ENCODE data around the gene ZNF80. TPM values are rescaled to one million over a fixed set of nuclear protein-coding genes. Genes with fewer than 3 reads are reported as not detected.
"Not testable (repeated sequence)": the region's sequence is repeated elsewhere in the genome, so short reads cannot be mapped to it uniquely, and the experiment has no call there.

Gene ZNF80
- polyA plus RNA-seq (ENCODE audit: insufficient read length): 0.09 TPM

GRCh38 chr3:114237478-114237877, at the start of gene ZNF80:
ZNF80 (minus strand) TSS chr3:114237578; CDS start chr3:114237074, 504 bp downstream.
- not testable (repeated sequence) for DNase-seq

- DNase-seq: no peak
Measured at GRCh38 chr3:114286266-114286665, 48.9 kb upstream of the ZNF80 start.

GRCh38 chr3:114285648-114286230, 48.4 kb upstream of the ZNF80 start:
- no peak for DNase-seq

DNA sequence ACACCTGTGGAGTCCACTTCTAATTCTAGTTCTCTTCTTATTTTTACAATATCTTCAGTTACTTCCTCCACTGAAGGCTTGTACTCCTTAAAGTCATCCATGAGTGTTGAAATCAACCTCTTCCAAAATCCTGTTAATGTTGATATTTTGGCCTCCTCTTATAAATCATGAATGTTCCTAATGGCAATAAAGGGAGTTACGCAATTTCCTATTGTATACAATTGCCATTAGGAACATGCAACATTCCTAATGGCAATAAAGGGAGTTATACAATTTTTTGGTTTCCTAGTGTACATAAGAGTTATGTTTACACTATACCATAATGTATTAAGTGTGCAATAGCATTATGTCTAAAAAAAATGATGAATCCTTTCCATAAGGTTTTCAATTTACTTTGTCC, 47.3 kb upstream of the ZNF80 start:
- DNase-seq: no peak

DNA sequence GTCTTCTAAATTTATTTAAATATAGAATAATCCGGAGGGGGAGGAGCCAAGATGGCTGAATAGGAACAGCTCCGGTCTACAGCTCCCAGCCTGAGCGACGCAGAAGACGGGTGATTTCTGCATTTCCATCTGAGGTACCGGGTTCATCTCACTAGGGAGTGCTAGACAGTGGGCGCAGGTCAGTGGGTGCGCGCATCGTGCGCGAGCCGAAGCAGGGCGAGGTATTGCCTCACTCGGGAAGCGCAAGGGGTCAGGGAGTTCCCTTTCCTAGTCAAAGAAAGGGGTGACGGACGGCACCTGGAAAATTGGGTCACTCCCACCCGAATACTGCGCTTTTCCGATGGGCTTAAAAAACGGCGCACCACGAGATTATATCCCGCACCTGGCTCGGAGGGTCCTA, 39.5 kb upstream of the ZNF80 start:
- DNase-seq: not testable (repeated sequence)

GRCh38 chr3:114274929-114275328, 37.6 kb upstream of the ZNF80 start:
- no peak for DNase-seq

GRCh38 chr3:114272271-114272670, 34.9 kb upstream of the ZNF80 start:
- DNase-seq: no peak

DNA sequence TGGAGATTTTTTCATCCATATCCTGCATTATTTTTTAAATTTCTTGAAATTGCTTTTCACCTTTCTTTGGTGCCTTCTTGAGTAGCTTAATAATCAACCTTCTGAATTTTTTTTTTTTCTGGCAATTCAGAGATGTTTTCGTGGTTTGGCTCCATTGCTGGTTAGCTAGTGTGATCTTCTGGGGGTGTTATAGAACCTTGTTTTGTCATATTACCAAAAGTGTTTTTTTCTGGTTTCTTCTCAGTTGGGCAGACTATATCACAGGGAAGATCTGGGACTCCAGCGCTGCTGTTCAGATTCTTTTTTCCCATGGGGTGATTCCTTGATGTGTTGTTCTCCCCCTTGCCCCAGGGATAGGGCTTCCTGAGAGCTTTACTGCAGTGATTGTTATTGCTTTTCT, 32.6 kb upstream of the ZNF80 start:
- no peak for DNase-seq

DNA sequence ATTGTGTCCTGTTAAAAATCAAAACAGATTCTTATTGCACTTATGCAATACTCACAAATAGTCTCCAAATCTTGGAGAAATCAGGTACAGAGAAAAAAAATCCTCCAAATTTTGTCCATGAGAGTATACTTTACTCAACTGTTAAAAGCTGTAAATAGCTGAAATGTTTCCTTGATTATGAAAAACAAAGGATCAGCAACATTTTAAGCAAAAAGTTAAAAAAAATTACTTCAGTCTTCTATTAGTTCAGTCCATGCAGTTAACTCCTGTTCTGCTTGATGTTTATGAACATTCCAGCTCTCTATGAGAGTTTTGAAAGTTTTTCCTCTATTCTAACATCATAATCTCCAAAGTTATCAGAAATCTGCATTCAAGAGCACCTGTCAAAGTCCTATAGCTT, 22.8 kb upstream of the ZNF80 start:
- DNase-seq: no peak

DNA sequence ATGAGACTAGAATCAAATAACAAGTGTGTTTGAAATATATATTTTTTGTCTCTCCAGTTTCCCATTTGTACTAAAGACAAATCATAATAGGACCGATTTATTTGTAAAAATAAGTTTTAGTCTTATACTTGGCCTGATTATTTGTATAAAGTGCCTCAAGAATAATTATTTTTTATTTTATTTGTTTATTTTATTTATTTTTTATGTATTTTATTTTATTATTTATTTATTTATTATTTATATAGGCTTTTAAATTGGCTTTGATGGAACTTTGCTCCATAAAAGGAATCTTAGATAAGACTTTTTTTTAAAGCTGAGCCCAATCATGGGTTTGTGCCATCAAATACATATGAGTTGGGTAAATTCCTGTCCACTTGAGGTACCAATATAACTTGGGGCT, 22.2 kb upstream of the ZNF80 start:
- no peak for DNase-seq

GRCh38 chr3:114253505-114253904, 16.1 kb upstream of the ZNF80 start:
- DNase-seq: no peak

DNA sequence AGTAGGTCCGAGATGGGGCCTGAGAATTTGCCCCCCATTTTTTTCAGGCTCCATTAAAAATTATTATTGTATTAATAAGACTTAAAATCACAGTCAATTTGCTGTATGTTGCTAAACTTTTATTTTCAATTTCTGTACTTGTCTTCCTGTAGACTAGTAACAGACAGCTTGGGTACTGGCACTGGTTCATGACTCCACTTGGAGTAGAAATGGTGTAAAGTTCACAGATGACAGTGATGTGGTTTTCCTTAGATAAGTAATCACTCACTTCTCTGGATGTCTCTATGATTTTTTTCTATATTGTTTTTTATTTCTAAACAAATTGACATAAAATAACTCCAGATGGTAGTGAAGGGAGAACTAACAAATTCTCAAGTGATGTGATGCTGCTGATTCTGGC, 15.6 kb upstream of the ZNF80 start:
- DNase-seq: no peak

GRCh38 chr3:114242947-114243346, 5.6 kb upstream of the ZNF80 start:
- DNase-seq: no peak

DNA sequence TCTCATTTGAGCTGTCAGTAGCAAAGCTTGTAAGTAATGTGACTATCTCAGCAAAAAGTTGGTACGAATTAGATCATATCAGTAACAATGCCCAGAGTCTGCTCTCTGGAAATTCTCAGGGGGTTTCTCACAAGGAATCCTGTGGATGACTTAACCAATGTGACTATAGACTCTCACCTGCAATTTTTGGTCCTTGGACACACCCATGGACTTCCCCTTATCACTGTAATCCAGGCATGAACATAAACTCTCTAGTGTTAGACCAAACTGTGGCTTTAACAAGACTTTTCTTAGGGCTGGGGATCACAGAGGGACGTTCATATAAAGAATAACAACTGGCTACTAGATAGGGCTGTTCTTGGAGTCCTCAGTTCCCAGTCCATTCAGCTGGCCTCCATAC, 3.9 kb upstream of the ZNF80 start:
- no peak for DNase-seq

GRCh38 chr3:114238146-114238785, 888 bp upstream of the ZNF80 start:
- not testable (repeated sequence) for DNase-seq

GRCh38 chr3:114235431-114235830, 1.9 kb downstream of the ZNF80 start:
- DNase-seq: no peak

GRCh38 chr3:114234745-114235144, 2.6 kb downstream of the ZNF80 start:
- DNase-seq: no peak

GRCh38 chr3:114231616-114232015, 5.8 kb downstream of the ZNF80 start:
- no peak for DNase-seq

GRCh38 chr3:114227076-114227475, 10.3 kb downstream of the ZNF80 start:
- no peak for DNase-seq

- no peak for DNase-seq
Measured at GRCh38 chr3:114226313-114226712, 11.1 kb downstream of the ZNF80 start.

DNA sequence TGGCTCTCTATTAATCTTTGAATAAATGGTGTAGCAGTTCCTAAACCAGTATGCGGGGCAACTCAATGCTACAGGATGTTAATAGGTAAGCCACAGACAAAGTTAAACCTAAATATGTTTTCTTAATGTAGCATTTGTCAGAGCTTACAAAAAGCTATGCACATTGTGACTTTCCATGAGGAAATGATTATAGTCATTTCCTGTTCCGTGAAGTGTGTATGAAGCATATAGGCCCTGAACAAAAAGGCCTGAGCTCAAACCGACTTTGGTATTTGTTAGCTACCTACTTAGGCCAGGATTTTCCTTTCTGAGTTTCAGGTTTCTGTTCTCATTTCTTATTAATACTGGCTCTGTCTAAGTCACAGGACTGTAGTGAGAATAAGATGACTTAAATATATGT, 14.2 kb downstream of the ZNF80 start:
- no peak for DNase-seq

GRCh38 chr3:114221881-114222264, 15.5 kb downstream of the ZNF80 start:
- no peak for DNase-seq

- DNase-seq: no peak
Measured at GRCh38 chr3:114221165-114221880, 16.1 kb downstream of the ZNF80 start.

GRCh38 chr3:114219741-114220140, 17.6 kb downstream of the ZNF80 start:
- DNase-seq: no peak

Measured in hindlimb muscle (tissue), 1 donor.